Peyer's patch (tissue), 4 donors: ENCODE results near the gene IL1RAPL1.

Source experiments
- CTCF ChIP-seq, 6 experiments: fragments of 450-650 bp in 4 of 6; fragments of 200-600 bp in 2 of 6; sonication (generic) in 1 of 6; IDR thresholded peaks; one replicate each; pipeline ENCODE4 v1.5.1; 2017 to 2019; ENCODE audit warnings: antibody characterized with exemption in 6 of 6, mild to moderate bottlenecking in 3 of 6, moderate library complexity in 1 of 6
- POLR2A ChIP-seq, 2 donors: fragments of 450-650 bp; IDR thresholded peaks; one replicate each; pipeline ENCODE4 v1.5.1; 2017; ENCODE audit warnings: antibody characterized with exemption in 2 of 2, mild to moderate bottlenecking in 2 of 2, moderate library complexity in 2 of 2

- TF ChIP-seq CTCF (IDR thresholded peaks at IDR 0.05) (no peak), POLR2A (IDR thresholded peaks at IDR 0.05) (no peak)
Measured at GRCh38 chrX:29407357-29407756, 820.1 kb downstream of the IL1RAPL1 start.
